HEK293 (cell line): ENCODE results near the gene GAREM1.

Experiments
- GFI1B ChIP-seq: fragments of 450-650 bp; formaldehyde crosslinking; IDR thresholded peaks from 2 replicates; pipeline ENCODE4 v1.5.1; 2016; ENCODE audit warnings: missing biosample characterization, missing genetic modification characterization
- HIC1 ChIP-seq: fragments of 450-650 bp; formaldehyde crosslinking; IDR thresholded peaks from 2 replicates; pipeline ENCODE4 v1.5.1; 2016; ENCODE audit warnings: missing biosample characterization, missing genetic modification characterization
- KLF1 ChIP-seq: fragments of 450-650 bp; formaldehyde crosslinking; IDR thresholded peaks from 2 replicates; pipeline ENCODE4 v1.5.1; 2016; ENCODE audit warnings: missing biosample characterization, missing genetic modification characterization
- MZF1 ChIP-seq: fragments of 450-650 bp; formaldehyde crosslinking; IDR thresholded peaks from 2 replicates; pipeline ENCODE4 v1.5.1; 2017; ENCODE audit warnings: missing biosample characterization, missing genetic modification characterization, borderline replicate concordance
- PRDM1 ChIP-seq: fragments of 450-650 bp; formaldehyde crosslinking; IDR thresholded peaks from 2 replicates; pipeline ENCODE4; 2016; ENCODE audit warnings: missing biosample characterization, missing genetic modification characterization
- PRDM10 ChIP-seq: fragments of 450-650 bp; formaldehyde crosslinking; IDR thresholded peaks from 2 replicates; pipeline ENCODE4 v1.5.1; 2016; ENCODE audit warnings: missing biosample characterization, missing genetic modification characterization
- SP2 ChIP-seq: fragments of 450-650 bp; formaldehyde crosslinking; IDR thresholded peaks from 2 replicates; pipeline ENCODE4 v1.5.1; 2016; ENCODE audit warnings: missing biosample characterization, missing genetic modification characterization
- ZBTB21 ChIP-seq: fragments of 450-650 bp; formaldehyde crosslinking; IDR thresholded peaks from 2 replicates; pipeline ENCODE4 v1.5.1; 2017; ENCODE audit warnings: missing biosample characterization, missing genetic modification characterization
- ZFP3 ChIP-seq: fragments of 450-650 bp; formaldehyde crosslinking; IDR thresholded peaks from 2 replicates; pipeline ENCODE4 v1.5.1; 2016; ENCODE audit warnings: low read depth, missing biosample characterization, missing genetic modification characterization
- ZNF174 ChIP-seq: fragments of 450-650 bp; formaldehyde crosslinking; IDR thresholded peaks from 2 replicates; pipeline ENCODE4 v1.5.0; 2017; ENCODE audit warnings: missing biosample characterization, mild to moderate bottlenecking, missing genetic modification characterization
- ZNF175 ChIP-seq: fragments of 450-650 bp; formaldehyde crosslinking; IDR thresholded peaks from 2 replicates; pipeline ENCODE4 v1.5.1; 2016; ENCODE audit warnings: missing biosample characterization, missing genetic modification characterization
- ZNF221 ChIP-seq: fragments of 450-650 bp; formaldehyde crosslinking; IDR thresholded peaks from 2 replicates; pipeline ENCODE4 v1.5.1; 2017; ENCODE audit warnings: missing biosample characterization, missing genetic modification characterization, borderline replicate concordance
- ZNF391 ChIP-seq: fragments of 450-650 bp; formaldehyde crosslinking; IDR thresholded peaks from 2 replicates; pipeline ENCODE4 v1.5.1; 2016; ENCODE audit warnings: low read depth, missing biosample characterization, missing genetic modification characterization, borderline replicate concordance
- ZNF404 ChIP-seq: fragments of 450-650 bp; formaldehyde crosslinking; IDR thresholded peaks from 2 replicates; pipeline ENCODE4 v1.5.1; 2017; ENCODE audit warnings: missing biosample characterization, missing genetic modification characterization
- ZNF521 ChIP-seq: fragments of 450-650 bp; formaldehyde crosslinking; IDR thresholded peaks from 2 replicates; pipeline ENCODE4 v1.5.1; 2017; ENCODE audit warnings: missing biosample characterization, mild to moderate bottlenecking, missing genetic modification characterization
- ZNF621 ChIP-seq: fragments of 450-650 bp; formaldehyde crosslinking; IDR thresholded peaks from 2 replicates; pipeline ENCODE4 v1.5.1; 2017; ENCODE audit warnings: missing biosample characterization, missing genetic modification characterization
- ZNF623 ChIP-seq: fragments of 450-650 bp; formaldehyde crosslinking; IDR thresholded peaks from 2 replicates; pipeline ENCODE4 v1.5.1; 2016; ENCODE audit warnings: missing biosample characterization, missing genetic modification characterization
- ZNF777 ChIP-seq: fragments of 450-650 bp; formaldehyde crosslinking; IDR thresholded peaks from 2 replicates; pipeline ENCODE4 v1.5.1; 2017; ENCODE audit warnings: missing biosample characterization, missing genetic modification characterization, borderline replicate concordance
- ZXDB ChIP-seq: fragments of 450-650 bp; formaldehyde crosslinking; IDR thresholded peaks from 2 replicates; pipeline ENCODE4 v1.5.1; 2016; ENCODE audit warnings: missing biosample characterization, missing genetic modification characterization
- TF ChIP-seq, protein P1 (sequence below): fragments of 450-650 bp; formaldehyde crosslinking; IDR thresholded peaks from 2 replicates; pipeline ENCODE4 v1.5.1; 2017; ENCODE audit warnings: missing biosample characterization, missing genetic modification characterization
- TF ChIP-seq, protein P2 (sequence below): fragments of 450-650 bp; formaldehyde crosslinking; optimal IDR thresholded peaks from 2 replicates; pipeline ENCODE3; 2016; ENCODE audit warnings: missing biosample characterization, mild to moderate bottlenecking, missing genetic modification characterization
- TF ChIP-seq, protein P3 (sequence below): fragments of 450-650 bp; formaldehyde crosslinking; IDR thresholded peaks from 2 replicates; pipeline ENCODE4 v1.5.1; 2016; ENCODE audit warnings: missing biosample characterization, missing genetic modification characterization, borderline replicate concordance
- TF ChIP-seq, protein P4 (sequence below): fragments of 450-650 bp; formaldehyde crosslinking; IDR thresholded peaks from 2 replicates; pipeline ENCODE4 v1.5.1; 2017; ENCODE audit warnings: missing biosample characterization, missing genetic modification characterization

Gene GAREM1

GRCh38 chr18:32383050-32383819, 87.4 kb downstream of the GAREM1 start (continued):
- TF ChIP-seq HIC1 (tag by site-specific recombination) (no peak), PRDM1 (tag by site-specific recombination) (peak; percentile 46; the same call in 1 of the 2 replicates), ZNF174 (tag by site-specific recombination) (no peak), ZNF521 (tag by site-specific recombination) (no peak), PRDM10 (peak; percentile 54), ZNF221 (no peak), ZFP3 (tag by site-specific recombination) (no peak), ZNF777 (no peak), ZNF623 (tag by site-specific recombination) (no peak), ZXDB (peak; percentile 52; the same call in 1 of the 2 replicates), MZF1 (tag by site-specific recombination) (no peak), ZNF391 (tag by site-specific recombination) (no peak), KLF1 (tag by site-specific recombination) (no peak), ZNF404 (tag by site-specific recombination) (no peak), GFI1B (tag by site-specific recombination) (no peak), ZNF175 (tag by site-specific recombination) (no peak), ZBTB21 (tag by site-specific recombination) (no peak), SP2 (tag by site-specific recombination) (no peak), ZNF621 (tag by site-specific recombination) (no peak)
- TF ChIP-seq, protein P1, sequence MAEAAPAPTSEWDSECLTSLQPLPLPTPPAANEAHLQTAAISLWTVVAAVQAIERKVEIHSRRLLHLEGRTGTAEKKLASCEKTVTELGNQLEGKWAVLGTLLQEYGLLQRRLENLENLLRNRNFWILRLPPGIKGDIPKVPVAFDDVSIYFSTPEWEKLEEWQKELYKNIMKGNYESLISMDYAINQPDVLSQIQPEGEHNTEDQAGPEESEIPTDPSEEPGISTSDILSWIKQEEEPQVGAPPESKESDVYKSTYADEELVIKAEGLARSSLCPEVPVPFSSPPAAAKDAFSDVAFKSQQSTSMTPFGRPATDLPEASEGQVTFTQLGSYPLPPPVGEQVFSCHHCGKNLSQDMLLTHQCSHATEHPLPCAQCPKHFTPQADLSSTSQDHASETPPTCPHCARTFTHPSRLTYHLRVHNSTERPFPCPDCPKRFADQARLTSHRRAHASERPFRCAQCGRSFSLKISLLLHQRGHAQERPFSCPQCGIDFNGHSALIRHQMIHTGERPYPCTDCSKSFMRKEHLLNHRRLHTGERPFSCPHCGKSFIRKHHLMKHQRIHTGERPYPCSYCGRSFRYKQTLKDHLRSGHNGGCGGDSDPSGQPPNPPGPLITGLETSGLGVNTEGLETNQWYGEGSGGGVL (tag by site-specific recombination) = no peak
- TF ChIP-seq, protein P2, sequence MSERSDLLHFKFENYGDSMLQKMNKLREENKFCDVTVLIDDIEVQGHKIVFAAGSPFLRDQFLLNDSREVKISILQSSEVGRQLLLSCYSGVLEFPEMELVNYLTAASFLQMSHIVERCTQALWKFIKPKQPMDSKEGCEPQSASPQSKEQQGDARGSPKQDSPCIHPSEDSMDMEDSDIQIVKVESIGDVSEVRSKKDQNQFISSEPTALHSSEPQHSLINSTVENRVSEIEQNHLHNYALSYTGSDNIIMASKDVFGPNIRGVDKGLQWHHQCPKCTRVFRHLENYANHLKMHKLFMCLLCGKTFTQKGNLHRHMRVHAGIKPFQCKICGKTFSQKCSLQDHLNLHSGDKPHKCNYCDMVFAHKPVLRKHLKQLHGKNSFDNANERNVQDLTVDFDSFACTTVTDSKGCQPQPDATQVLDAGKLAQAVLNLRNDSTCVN (tag by site-specific recombination) = no peak
- TF ChIP-seq, protein P3, sequence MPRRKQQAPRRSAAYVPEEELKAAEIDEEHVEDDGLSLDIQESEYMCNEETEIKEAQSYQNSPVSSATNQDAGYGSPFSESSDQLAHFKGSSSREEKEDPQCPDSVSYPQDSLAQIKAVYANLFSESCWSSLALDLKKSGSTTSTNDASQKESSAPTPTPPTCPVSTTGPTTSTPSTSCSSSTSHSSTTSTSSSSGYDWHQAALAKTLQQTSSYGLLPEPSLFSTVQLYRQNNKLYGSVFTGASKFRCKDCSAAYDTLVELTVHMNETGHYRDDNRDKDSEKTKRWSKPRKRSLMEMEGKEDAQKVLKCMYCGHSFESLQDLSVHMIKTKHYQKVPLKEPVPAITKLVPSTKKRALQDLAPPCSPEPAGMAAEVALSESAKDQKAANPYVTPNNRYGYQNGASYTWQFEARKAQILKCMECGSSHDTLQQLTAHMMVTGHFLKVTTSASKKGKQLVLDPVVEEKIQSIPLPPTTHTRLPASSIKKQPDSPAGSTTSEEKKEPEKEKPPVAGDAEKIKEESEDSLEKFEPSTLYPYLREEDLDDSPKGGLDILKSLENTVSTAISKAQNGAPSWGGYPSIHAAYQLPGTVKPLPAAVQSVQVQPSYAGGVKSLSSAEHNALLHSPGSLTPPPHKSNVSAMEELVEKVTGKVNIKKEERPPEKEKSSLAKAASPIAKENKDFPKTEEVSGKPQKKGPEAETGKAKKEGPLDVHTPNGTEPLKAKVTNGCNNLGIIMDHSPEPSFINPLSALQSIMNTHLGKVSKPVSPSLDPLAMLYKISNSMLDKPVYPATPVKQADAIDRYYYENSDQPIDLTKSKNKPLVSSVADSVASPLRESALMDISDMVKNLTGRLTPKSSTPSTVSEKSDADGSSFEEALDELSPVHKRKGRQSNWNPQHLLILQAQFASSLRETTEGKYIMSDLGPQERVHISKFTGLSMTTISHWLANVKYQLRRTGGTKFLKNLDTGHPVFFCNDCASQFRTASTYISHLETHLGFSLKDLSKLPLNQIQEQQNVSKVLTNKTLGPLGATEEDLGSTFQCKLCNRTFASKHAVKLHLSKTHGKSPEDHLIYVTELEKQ (tag by site-specific recombination) = no peak
- TF ChIP-seq, protein P4, sequence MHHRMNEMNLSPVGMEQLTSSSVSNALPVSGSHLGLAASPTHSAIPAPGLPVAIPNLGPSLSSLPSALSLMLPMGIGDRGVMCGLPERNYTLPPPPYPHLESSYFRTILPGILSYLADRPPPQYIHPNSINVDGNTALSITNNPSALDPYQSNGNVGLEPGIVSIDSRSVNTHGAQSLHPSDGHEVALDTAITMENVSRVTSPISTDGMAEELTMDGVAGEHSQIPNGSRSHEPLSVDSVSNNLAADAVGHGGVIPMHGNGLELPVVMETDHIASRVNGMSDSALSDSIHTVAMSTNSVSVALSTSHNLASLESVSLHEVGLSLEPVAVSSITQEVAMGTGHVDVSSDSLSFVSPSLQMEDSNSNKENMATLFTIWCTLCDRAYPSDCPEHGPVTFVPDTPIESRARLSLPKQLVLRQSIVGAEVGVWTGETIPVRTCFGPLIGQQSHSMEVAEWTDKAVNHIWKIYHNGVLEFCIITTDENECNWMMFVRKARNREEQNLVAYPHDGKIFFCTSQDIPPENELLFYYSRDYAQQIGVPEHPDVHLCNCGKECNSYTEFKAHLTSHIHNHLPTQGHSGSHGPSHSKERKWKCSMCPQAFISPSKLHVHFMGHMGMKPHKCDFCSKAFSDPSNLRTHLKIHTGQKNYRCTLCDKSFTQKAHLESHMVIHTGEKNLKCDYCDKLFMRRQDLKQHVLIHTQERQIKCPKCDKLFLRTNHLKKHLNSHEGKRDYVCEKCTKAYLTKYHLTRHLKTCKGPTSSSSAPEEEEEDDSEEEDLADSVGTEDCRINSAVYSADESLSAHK (tag by site-specific recombination) = no peak
